Karpas-422 (cell line): Measurements from ENCODE around the gene LYPLAL1. TPM values are rescaled to one million over a fixed set of nuclear protein-coding genes. Genes with fewer than 3 reads are reported as not detected.

Source experiments
- DNase-seq: peaks from one replicate; pipeline ENCODE4 v3.0.0-alpha.2; 2015
- H2AFZ ChIP-seq: fragments of 200-600 bp; sonication (generic); 2 replicates; pipeline ENCODE4 v1.6.1; 2014; ENCODE audit warnings: antibody characterized with exemption, low read length, mixed read lengths
- H3K27ac ChIP-seq: fragments of 200-600 bp; sonication (generic); 2 replicates; pipeline ENCODE4 v1.5.1; 2014; ENCODE audit warnings: mild to moderate bottlenecking, low read length, moderate library complexity
- H3K27me3 ChIP-seq: fragments of 200-600 bp; sonication (generic); 2 replicates; pipeline ENCODE4 v1.6.1; 2014; ENCODE audit warnings: low read length, mixed read lengths
- H3K36me3 ChIP-seq: fragments of 200-600 bp; sonication (generic); 2 replicates; pipeline ENCODE4 v1.6.1; 2014; ENCODE audit warnings: low read length, mixed read lengths; ENCODE audit not compliant: insufficient read depth
- H3K4me1 ChIP-seq: fragments of 200-600 bp; sonication (generic); 2 replicates; pipeline ENCODE4 v1.6.1; 2014; ENCODE audit warnings: mild to moderate bottlenecking, low read length, mixed read lengths
- H3K4me2 ChIP-seq: fragments of 200-600 bp; sonication (generic); 2 replicates; pipeline ENCODE4 v1.6.1; 2014; ENCODE audit warnings: low read length, low read depth, mild to moderate bottlenecking; ENCODE audit not compliant: poor library complexity, severe bottlenecking
- H3K4me3 ChIP-seq: fragments of 200-600 bp; sonication (generic); 2 replicates; pipeline ENCODE4 v1.5.1; 2014; ENCODE audit warnings: mild to moderate bottlenecking, antibody characterized with exemption, low read length, mixed read lengths
- H3K79me2 ChIP-seq: fragments of 200-600 bp; sonication (generic); 2 replicates; pipeline ENCODE4 v1.6.1; 2014; ENCODE audit warnings: mild to moderate bottlenecking, low read length, mixed read lengths
- H3K9ac ChIP-seq: fragments of 200-600 bp; sonication (generic); 2 replicates; pipeline ENCODE4 v1.6.0; 2014; ENCODE audit warnings: low read length
- H3K9me2 ChIP-seq: fragments of 200-600 bp; sonication (generic), shearing (Covaris generic); replicated peaks from 2 replicates; pipeline ENCODE4 v1.6.0; 2014; ENCODE audit warnings: mild to moderate bottlenecking, low read length, moderate library complexity; ENCODE audit not compliant: insufficient read depth
- H3K9me3 ChIP-seq: fragments of 300-700, 200-600 bp; sonication (generic); 2 replicates; pipeline ENCODE4 v1.6.1; 2014; ENCODE audit warnings: low read length, mixed read lengths
- H4K20me1 ChIP-seq: fragments of 200-600 bp; sonication (generic); 2 replicates; pipeline ENCODE4 v1.6.1; 2014; ENCODE audit warnings: mild to moderate bottlenecking, antibody characterized with exemption, low read length, low read depth; ENCODE audit not compliant: insufficient read depth
- total RNA-seq: library from RNA; depleted of rRNA; stranded (reverse); fragments of >200 nt; shearing (Covaris generic); gene quantifications from 2 replicates; pipeline ENCODE4 v1.2.3, GENCODE V29; 2014; ENCODE audit warnings: low replicate concordance; rRNA removed

LYPLAL1 gene
- total RNA-seq: 24.3 and 85.1 TPM in 2 replicates

GRCh38 chr1:219173758-219174459, at the start of gene LYPLAL1:
Gene LYPLAL1, plus strand, starts transcription at chr1:219173878. Its CDS starts 13 bp downstream, at chr1:219173891.
- peak within 1 kb of the TSS; percentile 97 for H3K9ac ChIP-seq
- peaks cover 10% of the 10 kb centered on the region; the same call in 1 of the 2 replicates for H3K36me3 ChIP-seq
- peaks cover 52% of the 10 kb centered on the region for H3K79me2 ChIP-seq
- no peaks in the 10 kb centered on the region for H3K27me3 ChIP-seq
- H2AFZ ChIP-seq: peak within 1 kb of the TSS; percentile 85
- H3K27ac ChIP-seq: peak within 1 kb of the TSS; percentile 86
- no peaks in the 10 kb centered on the region for H4K20me1 ChIP-seq
- peak within 1 kb of the TSS; percentile 87 for H3K4me2 ChIP-seq
- no peaks in the 10 kb centered on the region for H3K9me2 ChIP-seq
- H3K4me3 ChIP-seq: peak within 1 kb of the TSS; percentile 87
- peak; percentile 97 for DNase-seq
- peaks cover 3% of the 10 kb centered on the region; the same call in 1 of the 2 replicates for H3K9me3 ChIP-seq
- H3K4me1 ChIP-seq: peaks cover 45% of the 10 kb centered on the region

GRCh38 chr1:219124163-219124562, 49.5 kb upstream of the LYPLAL1 start:
- no peak for DNase-seq
- no peaks in the 10 kb centered on the region for H3K9me2 ChIP-seq
- no peak overlapping the region for H3K9ac ChIP-seq
- no peak overlapping the region for H3K27ac ChIP-seq
- H3K4me2 ChIP-seq: no peak overlapping the region
- H3K36me3 ChIP-seq: no peaks in the 10 kb centered on the region
- no peak overlapping the region for H2AFZ ChIP-seq
- no peaks in the 10 kb centered on the region for H3K27me3 ChIP-seq
- H4K20me1 ChIP-seq: no peaks in the 10 kb centered on the region
- H3K4me3 ChIP-seq: no peak overlapping the region
- H3K4me1 ChIP-seq: no peaks in the 10 kb centered on the region
- no peaks in the 10 kb centered on the region for H3K79me2 ChIP-seq
- no peaks in the 10 kb centered on the region for H3K9me3 ChIP-seq

GRCh38 chr1:219125342-219125741, 48.3 kb upstream of the LYPLAL1 start:
- no peak overlapping the region for H2AFZ ChIP-seq
- no peaks in the 10 kb centered on the region for H3K27me3 ChIP-seq
- DNase-seq: no peak
- H3K4me3 ChIP-seq: no peak overlapping the region
- no peaks in the 10 kb centered on the region for H3K9me2 ChIP-seq
- no peak overlapping the region for H3K9ac ChIP-seq
- no peak overlapping the region for H3K4me2 ChIP-seq
- H4K20me1 ChIP-seq: no peaks in the 10 kb centered on the region
- H3K79me2 ChIP-seq: no peaks in the 10 kb centered on the region
- H3K36me3 ChIP-seq: no peaks in the 10 kb centered on the region
- H3K9me3 ChIP-seq: no peaks in the 10 kb centered on the region
- H3K27ac ChIP-seq: no peak overlapping the region
- H3K4me1 ChIP-seq: no peaks in the 10 kb centered on the region

GRCh38 chr1:219126377-219126776, 47.3 kb upstream of the LYPLAL1 start:
- H3K79me2 ChIP-seq: no peaks in the 10 kb centered on the region
- H3K36me3 ChIP-seq: no peaks in the 10 kb centered on the region
- no peak overlapping the region for H3K4me3 ChIP-seq
- no peak overlapping the region for H3K4me2 ChIP-seq
- H3K27ac ChIP-seq: no peak overlapping the region
- no peaks in the 10 kb centered on the region for H3K27me3 ChIP-seq
- H3K9me3 ChIP-seq: no peaks in the 10 kb centered on the region
- no peak overlapping the region for H2AFZ ChIP-seq
- H3K4me1 ChIP-seq: no peaks in the 10 kb centered on the region
- no peaks in the 10 kb centered on the region for H4K20me1 ChIP-seq
- DNase-seq: no peak
- H3K9ac ChIP-seq: no peak overlapping the region
- H3K9me2 ChIP-seq: no peaks in the 10 kb centered on the region

- no peak overlapping the region for H3K4me3 ChIP-seq
- no peak overlapping the region for H2AFZ ChIP-seq
- H3K9ac ChIP-seq: no peak overlapping the region
- no peaks in the 10 kb centered on the region for H3K36me3 ChIP-seq
- H3K27ac ChIP-seq: no peak overlapping the region
- DNase-seq: no peak
- H3K27me3 ChIP-seq: no peaks in the 10 kb centered on the region
- no peaks in the 10 kb centered on the region for H3K79me2 ChIP-seq
- no peaks in the 10 kb centered on the region for H4K20me1 ChIP-seq
- H3K9me2 ChIP-seq: no peaks in the 10 kb centered on the region
- H3K4me1 ChIP-seq: no peaks in the 10 kb centered on the region
- no peaks in the 10 kb centered on the region for H3K9me3 ChIP-seq
- no peak overlapping the region for H3K4me2 ChIP-seq
Measured at GRCh38 chr1:219128957-219129356, 44.7 kb upstream of the LYPLAL1 start.

- no peak overlapping the region for H3K9ac ChIP-seq
- H3K79me2 ChIP-seq: no peaks in the 10 kb centered on the region
- no peak overlapping the region for H2AFZ ChIP-seq
- H3K4me1 ChIP-seq: no peaks in the 10 kb centered on the region
- H3K9me3 ChIP-seq: no peaks in the 10 kb centered on the region
- H3K4me2 ChIP-seq: no peak overlapping the region
- H3K27me3 ChIP-seq: no peaks in the 10 kb centered on the region
- no peaks in the 10 kb centered on the region for H4K20me1 ChIP-seq
- H3K27ac ChIP-seq: no peak overlapping the region
- H3K4me3 ChIP-seq: no peak overlapping the region
- DNase-seq: no peak
- H3K36me3 ChIP-seq: no peaks in the 10 kb centered on the region
- no peaks in the 10 kb centered on the region for H3K9me2 ChIP-seq
Measured at GRCh38 chr1:219130366-219130935, 43.2 kb upstream of the LYPLAL1 start.

- Histone ChIP-seq H3K4me1 (no peaks in the 10 kb centered on the region), H3K4me3 (no peak overlapping the region), H3K9ac (no peak overlapping the region), H3K9me3 (no peaks in the 10 kb centered on the region), H3K79me2 (no peaks in the 10 kb centered on the region), H3K4me2 (no peak overlapping the region), H2AFZ (no peak overlapping the region), H3K9me2 (no peaks in the 10 kb centered on the region), H4K20me1 (no peaks in the 10 kb centered on the region), H3K27me3 (no peaks in the 10 kb centered on the region), H3K27ac (no peak overlapping the region), H3K36me3 (no peaks in the 10 kb centered on the region)
- no peak for DNase-seq
Measured at GRCh38 chr1:219132939-219133338, 40.7 kb upstream of the LYPLAL1 start.

GRCh38 chr1:219138747-219139146, 34.9 kb upstream of the LYPLAL1 start:
- no peak overlapping the region for H3K9ac ChIP-seq
- H3K27ac ChIP-seq: no peak overlapping the region
- no peaks in the 10 kb centered on the region for H3K27me3 ChIP-seq
- DNase-seq: no peak
- no peaks in the 10 kb centered on the region for H3K9me2 ChIP-seq
- H3K36me3 ChIP-seq: no peaks in the 10 kb centered on the region
- no peak overlapping the region for H2AFZ ChIP-seq
- H3K79me2 ChIP-seq: no peaks in the 10 kb centered on the region
- peaks cover 12% of the 10 kb centered on the region for H3K4me1 ChIP-seq
- no peaks in the 10 kb centered on the region for H3K9me3 ChIP-seq
- H3K4me2 ChIP-seq: no peak overlapping the region
- H4K20me1 ChIP-seq: no peaks in the 10 kb centered on the region
- no peak overlapping the region for H3K4me3 ChIP-seq
